Measurements from ENCODE around the gene LRRC59. TPM values are rescaled to one million over a fixed set of nuclear protein-coding genes. Genes with fewer than 3 reads are reported as not detected.
A peak's percentile ranks its signal among the peaks of the same experiment; 100 is the strongest.

LRRC59 gene
- total RNA-seq: 100 to 1,000 TPM; 153 to 174 (median 159) TPM

GRCh38 chr17:50397111-50397918 is at the start of gene LRRC59:
TSS of gene LRRC59 (minus strand) at chr17:50397523. CDS start at chr17:50397317, 206 bp downstream.
- ATAC-seq: peak; percentile 98
- H3K36me3 Mint-ChIP-seq (ENCODE audit: insufficient read depth): peaks cover 28% of the 10 kb centered on the region
- DNase-seq: peak; percentile 94
- H3K4me3 Mint-ChIP-seq: peak within 1 kb of the TSS; percentile 97
- H3K4me1 Mint-ChIP-seq (ENCODE audit: low read depth): peaks cover 34% of the 10 kb centered on the region
- H3K9me3 Mint-ChIP-seq: no peaks in the 10 kb centered on the region
- H3K27me3 Mint-ChIP-seq (ENCODE audit: low read depth): peaks cover 2% of the 10 kb centered on the region

GRCh38 chr17:50445730-50446325 is 48.5 kb upstream of the LRRC59 start:
- Mint-ChIP-seq H3K4me1 (ENCODE audit: low read depth) (no peaks in the 10 kb centered on the region), H3K27me3 (ENCODE audit: low read depth) (no peaks in the 10 kb centered on the region), H3K4me3 (no peak overlapping the region), H3K36me3 (ENCODE audit: insufficient read depth) (peaks cover 2% of the 10 kb centered on the region), H3K9me3 (no peaks in the 10 kb centered on the region)
- DNase-seq (no peak), ATAC-seq (no peak)

GRCh38 chr17:50444841-50445715 is 47.8 kb upstream of the LRRC59 start:
- ATAC-seq (no peak), DNase-seq (no peak)
- peaks cover 2% of the 10 kb centered on the region for H3K36me3 Mint-ChIP-seq (ENCODE audit: insufficient read depth)
- no peaks in the 10 kb centered on the region for H3K9me3 Mint-ChIP-seq
- H3K27me3 Mint-ChIP-seq (ENCODE audit: low read depth): no peaks in the 10 kb centered on the region
- no peaks in the 10 kb centered on the region for H3K4me1 Mint-ChIP-seq (ENCODE audit: low read depth)
- no peak overlapping the region for H3K4me3 Mint-ChIP-seq

GRCh38 chr17:50443505-50443974 is 46.2 kb upstream of the LRRC59 start:
- Mint-ChIP-seq H3K9me3 (no peaks in the 10 kb centered on the region), H3K27me3 (ENCODE audit: low read depth) (no peaks in the 10 kb centered on the region), H3K36me3 (ENCODE audit: insufficient read depth) (peaks cover 3% of the 10 kb centered on the region), H3K4me3 (no peak overlapping the region), H3K4me1 (ENCODE audit: low read depth) (no peaks in the 10 kb centered on the region)
- no peak for DNase-seq
- ATAC-seq: no peak

- no peaks in the 10 kb centered on the region for H3K9me3 Mint-ChIP-seq
- peaks cover 2% of the 10 kb centered on the region for H3K36me3 Mint-ChIP-seq (ENCODE audit: insufficient read depth)
- no peaks in the 10 kb centered on the region for H3K4me1 Mint-ChIP-seq (ENCODE audit: low read depth)
- no peaks in the 10 kb centered on the region for H3K27me3 Mint-ChIP-seq (ENCODE audit: low read depth)
- no peak overlapping the region for H3K4me3 Mint-ChIP-seq
- ATAC-seq: no peak
- DNase-seq: no peak
Measured at GRCh38 chr17:50440838-50441829, 43.8 kb upstream of the LRRC59 start.

- H3K36me3 Mint-ChIP-seq (ENCODE audit: insufficient read depth): peaks cover 2% of the 10 kb centered on the region
- H3K27me3 Mint-ChIP-seq (ENCODE audit: low read depth): no peaks in the 10 kb centered on the region
- H3K4me3 Mint-ChIP-seq: no peak overlapping the region
- DNase-seq (no peak), ATAC-seq (no peak)
- H3K4me1 Mint-ChIP-seq (ENCODE audit: low read depth): no peaks in the 10 kb centered on the region
- no peaks in the 10 kb centered on the region for H3K9me3 Mint-ChIP-seq
Measured at GRCh38 chr17:50440172-50440837, 43.0 kb upstream of the LRRC59 start.

- no peak for DNase-seq
- Mint-ChIP-seq H3K4me3 (no peak overlapping the region), H3K4me1 (ENCODE audit: low read depth) (no peaks in the 10 kb centered on the region), H3K27me3 (ENCODE audit: low read depth) (no peaks in the 10 kb centered on the region), H3K9me3 (no peaks in the 10 kb centered on the region), H3K36me3 (ENCODE audit: insufficient read depth) (peaks cover 2% of the 10 kb centered on the region)
- no peak for ATAC-seq
Measured at GRCh38 chr17:50439008-50439407, 41.7 kb upstream of the LRRC59 start.

GRCh38 chr17:50437409-50437808 is 40.1 kb upstream of the LRRC59 start:
- Mint-ChIP-seq H3K27me3 (ENCODE audit: low read depth) (no peaks in the 10 kb centered on the region), H3K9me3 (no peaks in the 10 kb centered on the region), H3K36me3 (ENCODE audit: insufficient read depth) (peaks cover 2% of the 10 kb centered on the region), H3K4me1 (ENCODE audit: low read depth) (no peaks in the 10 kb centered on the region), H3K4me3 (no peak overlapping the region)
- ATAC-seq (no peak), DNase-seq (no peak)

GRCh38 chr17:50432125-50432762 is 34.9 kb upstream of the LRRC59 start:
- no peaks in the 10 kb centered on the region for H3K27me3 Mint-ChIP-seq (ENCODE audit: low read depth)
- no peak for ATAC-seq
- H3K4me3 Mint-ChIP-seq: no peak overlapping the region
- DNase-seq: no peak
- no peaks in the 10 kb centered on the region for H3K9me3 Mint-ChIP-seq
- no peaks in the 10 kb centered on the region for H3K36me3 Mint-ChIP-seq (ENCODE audit: insufficient read depth)
- peaks cover 4% of the 10 kb centered on the region for H3K4me1 Mint-ChIP-seq (ENCODE audit: low read depth)

GRCh38 chr17:50430821-50431618 is 33.7 kb upstream of the LRRC59 start:
- H3K9me3 Mint-ChIP-seq: no peaks in the 10 kb centered on the region
- no peak for DNase-seq
- H3K4me1 Mint-ChIP-seq (ENCODE audit: low read depth): peaks cover 12% of the 10 kb centered on the region
- no peaks in the 10 kb centered on the region for H3K36me3 Mint-ChIP-seq (ENCODE audit: insufficient read depth)
- H3K4me3 Mint-ChIP-seq: no peak overlapping the region
- no peaks in the 10 kb centered on the region for H3K27me3 Mint-ChIP-seq (ENCODE audit: low read depth)
- no peak for ATAC-seq

GRCh38 chr17:50429793-50430192 is 32.5 kb upstream of the LRRC59 start:
- no peak for ATAC-seq
- H3K4me1 Mint-ChIP-seq (ENCODE audit: low read depth): peaks cover 19% of the 10 kb centered on the region
- H3K27me3 Mint-ChIP-seq (ENCODE audit: low read depth): no peaks in the 10 kb centered on the region
- H3K36me3 Mint-ChIP-seq (ENCODE audit: insufficient read depth): no peaks in the 10 kb centered on the region
- H3K4me3 Mint-ChIP-seq: no peak overlapping the region
- no peak for DNase-seq
- no peaks in the 10 kb centered on the region for H3K9me3 Mint-ChIP-seq

- ATAC-seq: no peak
- no peak for DNase-seq
- Mint-ChIP-seq H3K27me3 (ENCODE audit: low read depth) (no peaks in the 10 kb centered on the region), H3K9me3 (no peaks in the 10 kb centered on the region), H3K36me3 (ENCODE audit: insufficient read depth) (no peaks in the 10 kb centered on the region), H3K4me1 (ENCODE audit: low read depth) (peaks cover 19% of the 10 kb centered on the region), H3K4me3 (no peak overlapping the region)
Measured at GRCh38 chr17:50428831-50429424, 31.6 kb upstream of the LRRC59 start.

Measured in activated T-cell treated with anti-CD3 and anti-CD28 coated beads, Interleukin-2, amount 50 U/mL, for 4 hours (primary cell).